DND-41 (cell line): ENCODE measurements around the gene MSANTD1.

Experiments
- CTCF ChIP-seq: IDR thresholded peaks from 2 replicates; pipeline ENCODE4 v1.5.1; 2012; ENCODE audit warnings: borderline replicate concordance, low read length, moderate library complexity, mild to moderate bottlenecking; ENCODE audit not compliant: poor library complexity, severe bottlenecking; ENCODE audit errors: extremely low read depth
- EZH2 ChIP-seq: IDR thresholded peaks from 3 replicates; pipeline ENCODE4 v1.6.1; 2012; ENCODE audit warnings: borderline replicate concordance, low read depth, mild to moderate bottlenecking, moderate library complexity, low read length, inconsistent platforms; ENCODE audit not compliant: severe bottlenecking

GRCh38 chr4:3244002-3244401 is 5.0 kb upstream of the MSANTD1 start:
- TF ChIP-seq CTCF (no peak), EZH2 (no peak)
